Limb (tissue), 2 donors: ENCODE results near the gene KYAT1.
"Not testable (repeated sequence)": the region's sequence is repeated elsewhere in the genome, so short reads cannot be mapped to it uniquely, and the experiment has no call there.

Experiments
- DNase-seq, 2 donors: peaks; one replicate each; pipeline ENCODE4 v3.0.0-alpha.2; 2016; ENCODE audit errors: extremely low spot score in 2 of 2

The KYAT1 gene

DNA sequence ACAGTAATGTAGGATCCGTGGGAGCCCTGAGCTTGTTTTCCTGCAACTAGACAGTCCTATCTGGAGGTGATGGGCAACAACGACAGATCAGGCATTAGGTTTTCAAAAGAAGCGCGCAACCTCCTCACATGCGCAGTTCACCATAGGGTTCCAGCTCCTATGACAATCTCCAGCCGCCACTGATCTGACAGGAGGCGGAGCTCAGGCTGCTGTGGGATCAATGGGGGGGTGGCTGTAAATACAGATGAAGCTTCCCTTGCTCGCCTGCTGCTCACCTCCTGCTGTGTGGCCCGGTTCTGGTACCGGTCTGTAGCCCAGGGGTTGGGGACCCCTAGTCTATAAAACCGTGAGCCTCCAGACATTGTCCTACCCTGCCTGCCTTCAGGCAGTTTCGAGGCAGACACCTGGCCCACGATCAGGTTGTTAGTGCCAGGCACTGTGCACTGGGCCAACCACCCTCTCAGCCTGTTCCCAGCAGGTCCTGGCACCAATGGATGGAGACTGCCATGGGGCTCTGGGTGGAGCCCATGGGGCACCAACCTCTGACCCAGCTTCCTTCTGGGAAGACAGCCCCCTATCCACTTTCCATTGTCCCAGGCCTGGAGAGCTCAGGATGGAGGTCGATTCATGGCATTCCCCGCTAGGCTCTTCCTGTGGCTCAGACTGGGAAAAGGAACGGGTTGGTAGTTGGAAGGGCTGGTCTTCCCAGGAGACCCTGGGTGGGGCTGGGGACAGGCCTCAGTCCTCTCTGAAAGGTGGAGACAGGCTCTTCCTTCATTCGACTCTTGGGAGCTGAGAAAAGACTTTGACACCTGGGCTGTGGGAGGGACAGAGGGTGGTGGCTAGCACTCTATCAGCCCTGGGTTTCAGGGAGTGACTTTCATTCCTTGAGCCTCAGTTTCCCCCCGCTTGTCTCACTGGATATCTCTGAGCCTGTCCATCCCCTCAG is 61.8 kb downstream of the KYAT1 start:
- no peak for DNase-seq

DNA sequence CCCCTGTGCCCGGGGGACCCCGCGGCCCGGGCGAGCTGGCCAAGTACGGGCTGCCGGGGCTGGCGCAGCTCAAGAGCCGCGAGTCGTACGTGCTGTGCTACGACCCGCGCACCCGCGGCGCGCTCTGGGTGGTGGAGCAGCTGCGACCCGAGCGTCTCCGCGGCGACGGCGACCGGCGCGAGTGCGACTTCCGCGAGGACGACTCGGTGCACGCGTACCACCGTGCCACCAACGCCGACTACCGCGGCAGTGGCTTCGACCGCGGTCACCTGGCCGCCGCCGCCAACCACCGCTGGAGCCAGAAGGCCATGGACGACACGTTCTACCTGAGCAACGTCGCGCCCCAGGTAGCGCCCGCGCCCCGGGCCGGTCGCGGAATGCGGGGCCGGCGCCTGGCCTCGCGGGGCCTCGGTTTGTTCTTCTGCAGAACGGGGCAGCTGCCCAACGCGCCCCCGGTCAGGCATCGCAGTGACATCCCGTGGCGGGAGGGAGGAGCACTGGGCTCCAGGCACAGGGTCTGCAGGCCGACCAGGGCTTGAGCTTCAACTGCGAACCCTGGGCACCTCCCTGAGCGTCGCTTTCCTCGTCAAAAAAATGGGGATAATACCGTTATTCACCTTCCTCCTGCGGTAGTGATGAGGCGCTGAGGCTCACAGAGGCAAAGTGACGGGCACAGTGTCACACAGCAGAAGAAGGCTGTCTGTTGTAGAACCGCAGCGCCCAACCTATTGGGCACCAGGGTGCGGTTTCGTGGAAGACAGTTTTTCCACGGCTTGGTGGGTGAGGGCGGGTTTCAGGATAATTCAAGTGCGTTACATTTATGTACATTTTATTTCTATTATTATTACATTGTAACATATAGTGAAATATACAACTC is 62.7 kb downstream of the KYAT1 start:
- DNase-seq = peak; percentile 1 to 64

DNA sequence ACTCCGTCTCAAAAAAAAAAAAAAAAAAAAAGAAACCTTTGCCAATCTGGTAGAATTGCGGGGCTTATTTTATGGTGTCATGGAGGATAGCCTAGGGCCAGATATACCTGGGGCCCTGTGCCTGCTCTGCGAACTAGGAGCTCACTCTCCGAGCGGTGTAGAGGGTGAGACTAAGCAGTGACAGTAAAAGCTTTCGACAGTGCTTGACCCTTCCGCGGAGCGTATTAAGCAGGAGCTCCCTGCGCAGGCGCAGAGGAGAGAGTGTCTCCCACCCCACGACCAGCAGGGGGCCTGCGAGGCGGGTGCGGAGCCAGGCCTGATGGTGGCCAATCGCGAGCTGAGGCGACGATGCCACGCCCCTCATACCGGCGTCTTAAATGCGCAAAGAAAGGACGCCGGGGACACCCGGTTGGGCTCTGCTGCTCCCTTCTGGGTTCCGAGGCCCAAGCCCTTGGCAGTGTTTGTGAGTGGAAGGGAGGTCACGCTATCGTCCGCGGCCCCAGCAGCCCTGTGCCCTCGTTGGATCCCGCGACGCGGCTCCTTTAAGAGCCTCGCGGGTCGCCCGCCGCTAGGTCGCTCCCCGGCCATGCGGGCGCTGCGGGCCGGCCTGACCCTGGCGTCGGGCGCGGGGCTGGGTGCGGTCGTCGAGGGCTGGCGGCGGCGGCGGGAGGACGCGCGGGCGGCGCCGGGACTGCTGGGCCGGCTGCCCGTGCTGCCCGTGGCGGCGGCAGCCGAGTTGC is 63.5 kb downstream of the KYAT1 start, which contains the start of gene ENDOG:
ENDOG (plus strand) TSS at position 402 of the 740 bp plus-strand sequence; CDS start at position 587, 185 bp downstream.
- peak; percentile 96 to 99 for DNase-seq

DNA sequence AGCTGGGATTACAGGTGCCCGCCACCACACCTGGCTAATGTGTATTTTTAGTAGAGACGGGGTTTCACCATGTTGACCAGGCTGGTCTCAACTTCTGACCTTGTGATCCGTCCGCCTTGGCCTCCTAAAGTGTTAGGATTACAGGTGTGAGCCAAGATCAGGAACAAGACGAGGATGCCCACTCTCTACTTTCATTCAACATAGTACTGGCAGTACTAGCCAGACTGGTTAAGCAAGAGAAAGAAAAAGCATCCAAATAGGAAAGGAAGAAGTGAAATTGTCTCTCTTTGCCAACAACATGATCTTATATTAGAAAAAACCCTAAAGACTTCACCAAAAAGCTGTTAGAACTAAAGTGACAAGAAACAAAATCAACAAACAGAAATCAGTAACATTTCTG is 70.9 kb downstream of the KYAT1 start:
- no peak for DNase-seq

DNA sequence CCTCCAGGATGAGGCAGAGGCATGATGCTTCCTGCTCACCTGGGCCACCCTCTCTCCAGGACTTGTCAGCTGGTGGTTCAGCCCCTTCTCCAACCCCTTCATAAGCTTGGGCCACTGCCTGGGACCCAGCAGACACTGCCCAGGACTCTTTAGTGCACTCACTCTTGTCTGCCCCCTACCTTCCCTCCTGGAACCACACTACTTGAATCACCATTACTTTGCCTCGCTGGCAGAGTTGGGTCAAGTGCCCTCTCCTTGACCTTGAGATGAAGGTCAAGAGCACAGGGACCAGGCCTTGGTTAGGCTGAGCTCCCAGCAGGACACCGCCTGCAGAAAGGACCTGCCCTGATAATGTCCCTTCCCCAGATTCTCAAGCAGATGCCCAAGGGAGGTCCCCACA is 71.9 kb downstream of the KYAT1 start:
- DNase-seq = no peak

DNA sequence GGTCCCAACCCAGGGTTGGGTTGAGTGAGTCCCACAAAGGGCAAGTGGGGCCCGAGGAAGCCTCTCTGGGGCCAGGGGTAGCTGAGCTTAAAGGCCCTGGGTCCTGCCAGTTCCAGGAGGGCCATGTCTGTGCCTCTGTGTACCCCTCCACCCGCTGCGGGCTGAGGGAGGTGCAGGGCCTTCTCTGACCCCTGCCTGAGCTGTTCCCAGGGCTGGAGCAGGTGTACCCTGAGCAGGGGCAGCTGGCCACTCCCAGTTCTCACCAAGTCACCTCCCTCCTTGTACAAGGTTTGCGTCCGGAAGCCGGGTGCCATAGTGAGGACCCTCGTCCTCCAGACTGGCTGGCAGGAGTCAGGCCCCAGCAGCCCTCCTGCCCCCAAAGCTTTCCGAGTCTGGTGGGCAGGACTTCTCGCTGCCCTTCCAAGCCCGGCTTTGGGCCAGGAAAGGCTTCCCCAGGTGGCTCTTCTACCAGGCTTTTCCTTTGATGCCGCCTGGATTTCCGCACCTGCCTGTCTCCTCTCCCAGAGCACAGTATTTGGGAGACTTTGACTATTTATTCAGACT is 72.6 kb downstream of the KYAT1 start:
- DNase-seq = no peak

DNA sequence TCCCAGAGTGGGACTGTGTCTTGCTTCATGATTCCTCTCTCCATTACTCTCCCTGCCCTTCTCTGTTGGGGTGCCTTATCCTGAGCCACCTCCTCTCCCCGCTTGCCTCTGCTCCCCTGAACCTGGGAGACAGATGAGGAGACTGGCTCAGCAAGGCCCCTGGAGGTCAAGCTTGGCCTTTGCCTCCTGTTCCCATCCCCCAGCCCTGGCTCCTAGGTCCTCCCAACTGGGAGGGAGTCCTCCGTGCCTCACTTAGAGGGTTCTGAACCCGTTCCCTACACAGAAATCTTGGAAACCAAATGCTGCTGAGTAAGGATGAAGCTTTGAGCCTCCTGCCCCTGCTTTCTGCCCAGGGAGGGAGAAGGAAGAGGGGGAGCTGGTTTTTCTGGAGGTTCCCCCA is 73.2 kb downstream of the KYAT1 start:
- no peak for DNase-seq

DNA sequence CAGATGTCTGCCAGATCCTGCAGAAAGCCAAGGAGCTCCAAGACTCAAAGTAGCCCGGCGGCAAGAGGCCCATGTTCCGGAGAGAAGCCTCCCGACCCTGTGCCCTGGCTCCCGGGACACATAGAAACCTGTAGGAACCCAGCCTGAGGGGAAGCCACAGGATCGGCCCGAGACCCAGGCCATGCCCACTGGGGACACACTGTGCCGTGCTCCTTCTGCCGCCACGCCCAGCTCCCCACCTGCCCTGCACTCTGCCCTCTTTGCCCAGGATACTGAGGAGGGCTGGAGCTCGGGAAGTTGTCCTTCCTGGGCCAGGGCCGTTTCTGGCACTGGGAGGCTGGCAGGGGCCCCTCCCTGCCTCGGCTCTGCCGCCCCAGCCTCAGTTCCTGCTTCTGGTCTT is 73.9 kb downstream of the KYAT1 start:
- DNase-seq = no peak

DNA sequence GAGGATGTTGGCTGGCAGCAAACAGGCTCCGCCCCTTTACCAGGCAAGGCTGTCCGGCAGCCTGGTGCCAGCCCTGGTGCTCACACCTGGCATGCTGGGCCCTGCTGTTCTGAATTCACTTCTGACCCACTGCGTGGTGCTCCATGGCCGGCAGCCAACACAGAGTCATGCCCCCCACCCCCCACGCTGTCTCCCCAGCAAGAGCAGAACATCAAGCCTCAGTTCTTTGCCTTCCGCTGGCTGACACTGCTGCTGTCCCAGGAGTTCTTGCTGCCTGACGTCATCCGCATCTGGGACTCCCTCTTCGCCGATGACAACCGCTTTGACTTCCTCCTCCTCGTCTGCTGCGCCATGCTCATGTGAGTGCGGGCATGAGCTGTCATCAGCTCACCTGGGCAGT is 76.1 kb downstream of the KYAT1 start:
- no peak for DNase-seq

DNA sequence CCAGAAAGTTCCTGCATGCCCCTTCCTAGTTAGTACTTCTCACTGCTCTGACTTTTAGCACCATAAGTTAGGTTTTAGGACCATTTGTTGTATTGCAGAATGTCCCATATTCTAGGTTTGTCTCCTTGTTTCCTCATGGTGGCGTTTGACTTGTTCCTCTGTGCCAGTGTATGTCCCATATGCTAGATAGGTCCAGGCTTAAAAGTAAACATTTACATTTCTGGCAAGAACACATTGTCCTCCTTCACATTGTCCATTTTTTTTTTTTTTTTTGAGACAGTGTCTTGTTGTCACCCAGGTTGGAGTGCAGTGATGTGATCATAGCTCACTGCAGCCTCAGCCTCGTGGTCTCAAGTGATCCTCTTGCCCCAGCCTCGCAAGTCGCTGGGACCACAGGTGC is 79.3 kb downstream of the KYAT1 start:
- no peak for DNase-seq

DNA sequence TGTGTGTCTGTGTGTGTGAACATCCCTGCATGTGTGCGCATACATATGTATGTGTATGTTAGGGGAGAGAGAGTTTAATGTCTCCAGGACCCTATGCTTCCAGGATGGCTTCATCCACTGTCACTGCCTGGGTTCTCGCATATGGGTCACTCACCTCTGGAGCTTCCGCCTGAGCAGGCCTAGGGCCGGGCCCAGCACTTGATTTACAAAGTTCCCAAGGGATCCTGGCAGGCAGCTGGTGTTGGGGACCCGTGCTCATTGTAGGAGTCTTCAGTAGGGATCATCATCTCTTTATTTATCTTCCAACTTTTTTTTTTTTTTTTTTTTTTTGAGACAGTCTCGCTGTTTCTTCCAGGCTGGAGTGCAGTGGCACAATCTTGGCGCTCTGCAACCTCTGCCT is 81.7 kb downstream of the KYAT1 start:
- DNase-seq = no peak

DNA sequence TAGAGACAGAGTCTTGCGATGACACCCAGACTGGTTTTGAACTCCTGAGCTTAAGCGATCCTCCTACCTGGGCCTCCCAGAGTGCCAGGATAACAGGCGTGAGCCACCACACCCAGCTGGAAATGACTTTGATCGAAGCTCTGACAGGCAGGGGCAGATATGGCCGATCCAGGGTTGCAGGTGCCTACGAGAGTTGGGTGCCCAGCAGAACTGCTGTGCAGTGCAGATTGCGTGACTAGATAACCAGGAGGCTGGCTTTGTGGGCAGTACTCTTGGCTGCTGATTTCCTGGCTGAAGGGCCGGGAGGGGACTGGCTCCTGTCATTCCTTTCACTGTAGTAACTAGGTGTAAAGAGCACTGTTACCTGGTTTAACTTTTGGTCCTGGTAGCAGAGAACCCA is 82.9 kb downstream of the KYAT1 start:
- no peak for DNase-seq

DNA sequence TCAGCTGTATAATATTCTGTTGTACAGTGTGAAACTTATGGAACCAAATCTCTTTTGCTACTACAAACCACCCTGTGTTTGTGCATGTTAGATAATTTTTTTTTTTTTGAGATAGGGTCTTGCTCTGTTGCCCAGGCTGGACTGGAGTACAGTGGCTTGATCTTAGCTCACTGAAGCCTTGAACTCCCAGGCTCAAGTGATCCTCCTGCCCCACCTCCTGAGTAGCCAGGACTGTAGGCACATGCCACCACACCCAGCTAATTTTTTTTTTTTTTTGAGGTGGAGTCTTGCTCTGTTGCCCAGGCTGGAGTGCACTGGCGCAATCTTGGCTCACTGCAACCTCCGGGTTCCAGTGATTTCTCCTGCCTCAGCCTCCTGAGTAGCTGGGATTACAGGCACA is 86.8 kb downstream of the KYAT1 start:
- not testable (repeated sequence) for DNase-seq

DNA sequence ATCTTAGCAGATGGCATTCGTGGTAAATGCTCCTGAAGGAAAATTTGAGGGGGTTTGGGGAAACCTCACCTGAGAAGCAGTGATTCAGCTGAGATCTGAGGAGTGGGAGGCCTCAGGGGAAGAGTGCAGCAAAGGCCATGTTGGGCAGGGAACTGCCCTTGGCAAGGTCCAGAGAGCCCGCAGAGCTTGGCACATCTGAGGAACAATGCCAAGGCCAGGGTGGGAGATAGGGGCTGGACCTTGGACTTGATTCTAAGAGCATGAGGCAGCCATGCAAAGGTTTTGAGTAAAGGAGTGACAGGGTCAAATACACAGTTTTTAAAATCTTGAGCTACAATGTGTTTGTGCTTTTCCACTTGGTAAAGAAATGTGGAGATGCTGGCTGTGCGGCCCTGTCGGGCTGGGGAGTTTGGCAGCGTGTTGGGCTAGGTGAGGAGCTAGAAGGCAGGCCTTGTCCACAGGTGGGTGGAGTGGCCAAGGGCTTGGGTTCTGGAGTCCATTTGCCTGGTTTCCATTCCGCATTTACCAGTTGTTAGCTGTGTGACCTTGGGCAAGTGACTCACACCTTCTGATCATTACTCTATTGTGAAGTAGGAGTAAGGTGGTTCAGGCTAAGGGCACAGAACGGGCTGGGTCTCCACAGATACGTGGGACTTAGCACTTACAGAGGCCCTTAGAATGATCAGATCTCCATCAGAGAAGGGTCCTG is 88.6 kb downstream of the KYAT1 start:
- DNase-seq = no peak

DNA sequence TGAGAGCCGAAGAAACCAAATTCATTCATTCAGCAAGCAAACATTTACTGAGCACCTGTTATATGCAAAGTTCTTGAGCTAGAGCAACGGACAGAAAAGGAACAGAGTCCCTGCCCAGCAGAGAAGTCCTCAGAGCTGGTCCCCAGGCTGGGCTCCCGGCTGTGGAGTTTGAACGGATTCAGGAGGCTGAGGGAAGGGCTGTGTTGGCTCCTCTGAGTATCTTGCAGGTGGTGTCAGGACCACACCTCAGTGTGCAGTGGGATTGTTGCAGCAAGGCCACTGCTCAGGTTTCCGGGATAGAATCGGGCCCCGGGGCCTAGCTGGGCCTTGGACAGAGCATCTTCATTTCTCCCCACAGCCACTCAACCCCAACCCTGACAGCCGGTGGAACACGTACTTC is 89.6 kb downstream of the KYAT1 start:
- DNase-seq = no peak

DNA sequence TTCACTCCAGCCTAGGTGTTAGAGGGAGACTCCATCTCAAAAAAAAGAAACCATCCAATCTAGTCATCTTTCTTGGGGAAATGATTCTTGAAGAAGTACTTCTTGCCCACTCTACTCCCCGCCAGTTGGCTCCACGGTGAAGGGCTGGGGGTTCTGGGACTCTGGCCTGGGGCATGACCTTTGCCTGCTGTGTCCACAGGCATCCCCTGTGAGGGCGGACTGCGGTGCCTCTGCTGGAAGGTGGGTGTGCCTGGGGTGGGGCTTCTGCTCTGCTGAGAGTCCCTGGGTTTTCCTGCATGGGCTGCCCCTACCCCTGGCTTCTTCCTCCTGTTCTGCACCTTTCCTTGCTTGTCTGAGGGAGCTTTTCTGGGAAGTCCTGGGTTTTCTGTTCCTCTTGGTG is 91.2 kb downstream of the KYAT1 start:
- DNase-seq = no peak

DNA sequence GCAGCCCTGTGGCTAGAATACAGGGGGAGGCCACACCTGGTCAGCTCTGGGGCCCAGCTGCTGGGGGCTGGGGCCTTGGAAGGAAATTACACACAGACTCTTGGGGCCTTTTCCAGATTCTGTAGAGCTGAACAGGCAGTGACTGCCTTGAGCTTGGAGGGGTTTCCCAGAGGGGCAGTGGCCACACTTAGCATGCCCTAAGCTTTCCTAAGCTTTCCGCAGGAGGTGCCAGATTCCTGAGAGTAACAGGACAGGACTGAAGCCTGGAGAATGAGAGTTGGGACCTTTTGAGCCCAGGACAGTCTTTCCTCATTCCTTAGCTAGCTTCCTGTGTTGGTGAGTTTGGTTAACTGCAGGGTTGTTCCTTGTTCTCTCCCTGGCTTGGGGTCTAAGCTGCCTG is 93.3 kb downstream of the KYAT1 start:
- no peak for DNase-seq

DNA sequence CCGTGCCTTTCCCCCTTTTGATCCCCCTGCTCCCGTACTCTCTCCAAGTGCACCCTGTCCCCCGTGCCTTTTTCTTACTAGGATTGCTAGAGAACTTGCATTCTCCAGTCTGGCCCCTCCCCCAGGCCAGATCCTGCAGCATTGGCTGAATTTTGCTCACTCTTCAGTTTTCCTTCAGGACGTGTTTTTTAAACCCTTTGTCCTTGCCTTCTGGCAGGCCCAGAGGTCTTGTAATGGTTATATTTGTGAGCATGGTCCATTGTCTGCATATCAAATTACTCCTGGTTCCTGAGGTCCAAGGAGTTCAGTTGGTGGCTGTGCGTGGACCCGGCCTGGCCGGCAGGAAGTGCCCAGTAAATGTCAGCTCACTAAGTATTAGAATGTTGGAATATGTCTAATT is 94.1 kb downstream of the KYAT1 start:
- peak in 1 of 2 donors; percentile 5 for DNase-seq

DNA sequence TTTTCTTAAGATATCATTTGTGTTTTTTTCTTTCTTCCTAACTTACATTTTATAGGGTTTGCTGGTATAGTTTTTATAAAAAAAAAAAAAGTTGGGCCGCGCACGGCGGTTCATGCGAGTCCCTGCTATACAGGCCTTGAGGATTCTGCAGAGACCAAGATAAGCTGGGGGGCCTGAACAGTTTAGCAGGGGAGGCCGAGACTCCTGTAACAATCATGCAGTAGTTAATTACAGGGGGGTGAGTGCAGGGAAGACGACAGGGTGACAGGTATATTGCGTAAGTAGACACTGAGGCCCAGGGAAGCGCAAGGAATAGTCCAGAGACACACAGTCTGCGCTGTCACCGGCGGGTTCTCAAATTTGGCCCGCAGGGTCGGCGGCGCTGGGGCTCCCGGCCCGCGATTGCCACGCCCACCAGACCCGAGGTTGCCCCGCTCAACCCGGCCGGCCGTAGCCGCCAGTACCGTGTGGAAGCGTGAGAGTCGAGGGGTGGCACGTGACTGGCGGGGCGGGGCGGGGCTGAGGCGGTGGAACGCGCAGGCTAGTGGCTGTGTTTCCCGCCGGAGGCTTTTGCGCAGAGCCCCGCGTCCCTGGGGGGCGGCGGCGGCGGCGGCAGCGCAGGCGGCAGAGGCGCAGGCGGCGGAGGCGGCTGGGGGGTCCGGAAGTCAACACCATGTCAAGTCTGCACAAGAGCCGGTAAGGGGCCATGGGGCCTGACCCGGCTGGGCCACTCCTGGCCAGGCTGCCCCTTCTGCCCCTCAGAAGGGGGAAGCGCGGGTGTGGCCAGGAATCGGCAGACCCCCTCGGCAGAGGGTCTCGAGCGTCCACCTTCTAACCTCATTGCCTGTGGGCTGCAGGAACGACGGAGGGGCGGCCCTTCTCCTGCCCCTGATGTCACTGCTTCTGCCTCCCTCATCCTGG is 94.8 kb downstream of the KYAT1 start, which contains the start of gene TBC1D13:
TBC1D13 (plus strand) TSS at position 573 of the 921 bp plus-strand sequence; CDS start at position 674, 101 bp downstream.
- peak; percentile 83 to 93 for DNase-seq
